SKM-1 (cell line): ENCODE results near the gene BAIAP2L2.
A peak's percentile ranks its signal among the peaks of the same experiment; 100 is the strongest.

ENCODE experiments used
- DNase-seq: peaks from one replicate; lab custom pipeline; 2025; ENCODE audit not compliant: unreplicated experiment; lab: John Stamatoyannopoulos, UW

BAIAP2L2 gene

DNA sequence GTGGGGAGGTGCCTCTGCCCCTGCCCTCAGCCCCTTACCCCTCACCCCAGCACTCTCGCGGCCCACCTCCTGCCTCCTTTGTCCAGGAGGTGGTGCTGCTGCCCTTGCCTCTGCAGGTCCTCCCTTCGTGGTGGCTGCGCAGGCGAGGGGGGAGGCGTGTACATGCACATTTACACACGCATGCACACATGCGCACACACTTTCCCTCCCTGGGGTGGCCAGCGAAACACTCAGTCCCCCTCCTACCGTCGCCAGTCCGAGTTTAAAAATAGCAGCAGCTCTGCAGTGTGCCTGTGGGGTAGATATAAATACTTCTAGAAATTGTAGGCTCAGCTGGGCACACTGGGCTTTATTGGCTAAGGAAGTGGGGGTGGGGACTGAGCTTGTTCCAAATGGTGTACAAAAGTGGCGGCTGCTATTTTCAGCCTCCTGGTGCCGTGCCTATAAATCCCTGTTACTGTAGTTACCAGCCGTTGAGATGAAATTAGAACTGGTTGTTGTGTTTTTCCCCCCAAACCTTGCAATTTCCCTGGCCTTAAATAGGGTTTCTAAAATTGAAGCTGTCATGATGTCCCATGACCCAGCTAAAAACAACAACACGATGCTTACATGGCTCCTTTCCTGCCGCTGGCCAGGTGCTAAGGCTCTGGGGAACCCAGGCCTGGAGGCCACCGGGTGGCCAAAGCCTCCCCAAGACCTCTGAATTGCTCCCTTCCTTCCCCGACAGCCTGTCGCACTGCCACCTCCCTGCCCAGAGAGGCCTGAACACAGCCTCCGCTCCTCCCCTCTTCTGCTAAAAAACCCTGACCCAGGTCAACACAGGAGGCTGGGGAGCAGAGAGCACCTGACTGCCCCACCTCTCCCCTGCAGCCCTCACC, 40.9 kb downstream of the BAIAP2L2 start:
- DNase-seq, result no peak

DNA sequence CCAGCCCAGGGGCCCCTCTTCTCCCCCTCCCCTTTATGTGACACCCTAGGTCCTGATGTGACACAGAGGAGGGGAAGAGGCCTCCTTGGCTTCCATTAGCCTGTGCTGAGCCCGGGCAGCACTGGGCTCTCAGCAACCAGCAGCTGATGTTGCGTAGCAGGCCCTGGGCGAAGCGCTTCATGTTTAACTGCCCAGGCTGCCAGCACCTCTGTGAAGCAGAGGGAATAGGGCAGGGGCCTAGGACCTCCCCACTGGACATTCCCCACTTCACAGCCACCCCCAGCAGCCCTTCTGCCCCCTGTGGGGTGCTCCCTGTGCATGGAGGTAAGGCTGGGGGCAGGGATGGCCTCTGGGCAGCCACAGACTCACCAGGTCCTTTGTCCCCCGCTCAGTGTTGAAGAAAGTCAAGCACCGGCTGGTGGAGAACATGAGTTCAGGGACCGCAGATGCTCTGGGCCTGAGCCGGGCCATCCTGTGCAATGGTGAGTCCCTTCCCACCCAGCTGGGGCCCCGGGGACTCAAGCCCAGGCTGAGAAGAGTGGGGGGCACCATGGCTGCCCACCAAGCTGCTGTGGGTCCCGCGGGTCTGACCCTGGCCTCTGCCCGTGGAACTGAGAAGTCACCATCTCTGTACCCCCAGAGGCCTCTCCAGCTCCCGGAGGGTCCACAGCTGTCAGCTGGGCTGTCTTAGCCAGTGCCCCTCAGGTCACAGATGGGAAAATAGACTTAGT, 41.7 kb downstream of the BAIAP2L2 start:
- DNase-seq, result no peak

DNA sequence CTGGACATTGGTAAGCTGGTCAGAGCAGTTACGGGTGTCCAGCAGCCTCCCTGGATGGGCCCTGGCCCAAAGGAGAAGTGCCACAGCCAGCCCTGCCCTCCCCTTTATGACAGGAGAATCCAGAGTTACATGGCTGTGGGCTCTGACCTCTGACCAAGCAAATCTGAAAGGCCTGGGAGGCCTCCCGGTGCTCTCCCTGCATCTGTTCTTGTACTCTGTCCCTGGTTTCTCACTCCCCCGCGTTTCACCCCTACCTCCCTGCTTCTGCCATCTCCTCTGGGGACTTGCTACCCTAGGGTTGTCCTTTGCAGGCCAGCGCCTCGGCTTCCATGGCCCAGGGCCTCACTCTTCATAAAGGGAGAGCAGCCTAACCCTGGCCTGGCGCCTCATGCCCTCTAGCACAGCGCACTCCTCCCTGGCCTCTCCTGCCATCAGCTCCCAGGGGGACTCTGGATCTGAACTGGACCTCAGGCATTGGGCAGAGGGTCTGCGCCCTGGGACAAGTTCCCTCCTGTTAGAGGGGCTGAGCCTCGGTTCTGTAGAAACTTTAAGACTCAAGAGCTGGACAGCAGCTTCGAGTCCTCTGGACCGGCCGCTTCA, 42.6 kb downstream of the BAIAP2L2 start:
- DNase-seq, result no peak

DNA sequence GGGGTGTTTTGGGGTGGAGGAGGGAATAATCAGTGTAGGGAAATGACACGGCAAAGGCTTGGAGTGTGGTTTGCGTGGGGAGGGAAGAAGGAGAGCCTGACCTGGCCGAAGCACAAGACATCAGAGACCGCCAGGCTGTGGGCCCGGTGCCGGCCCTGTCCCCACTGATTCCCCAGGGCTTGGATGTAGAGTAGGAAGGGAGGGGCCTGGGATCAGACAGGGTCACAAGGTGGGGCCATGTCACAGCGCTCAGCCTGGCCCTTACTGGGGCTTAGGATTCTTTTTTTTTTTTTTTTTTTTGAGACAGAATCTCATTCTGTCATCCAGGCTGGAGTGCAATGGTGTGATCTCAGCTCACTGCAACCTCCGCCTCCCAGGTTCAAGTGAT, 43.5 kb downstream of the BAIAP2L2 start:
- no peak for DNase-seq

DNA sequence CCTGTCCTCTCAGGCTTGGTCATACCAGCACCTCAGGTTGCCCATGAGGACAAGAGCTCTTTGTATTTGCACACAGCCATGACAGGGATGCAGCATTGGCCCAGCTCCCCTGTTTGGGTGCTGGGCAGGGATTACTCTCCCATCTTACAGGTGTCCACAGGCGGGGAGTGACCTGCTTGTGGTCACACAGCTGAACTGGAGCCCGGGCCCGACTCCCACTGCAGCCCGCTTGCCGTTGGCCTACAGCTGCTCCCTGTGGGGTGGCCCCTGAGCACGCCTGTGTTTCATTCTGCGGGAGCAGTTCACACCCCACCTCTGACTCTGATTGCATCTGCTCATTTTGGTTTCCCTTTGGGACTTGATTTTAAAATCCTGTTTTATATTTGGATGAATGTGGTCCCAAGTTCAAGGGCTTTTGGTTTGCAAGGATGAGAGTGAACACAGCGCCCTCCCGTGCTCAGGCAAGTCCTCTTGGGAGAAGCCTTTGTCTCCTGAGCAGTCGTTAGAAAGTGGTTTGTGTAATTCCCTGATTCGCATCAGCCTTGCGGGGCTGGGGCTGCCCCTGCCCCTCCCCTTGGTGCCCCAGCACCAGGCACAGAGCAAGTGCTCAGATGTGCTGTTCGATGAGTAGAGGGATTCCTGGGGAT, 44.0 kb downstream of the BAIAP2L2 start:
- DNase-seq, result no peak

DNA sequence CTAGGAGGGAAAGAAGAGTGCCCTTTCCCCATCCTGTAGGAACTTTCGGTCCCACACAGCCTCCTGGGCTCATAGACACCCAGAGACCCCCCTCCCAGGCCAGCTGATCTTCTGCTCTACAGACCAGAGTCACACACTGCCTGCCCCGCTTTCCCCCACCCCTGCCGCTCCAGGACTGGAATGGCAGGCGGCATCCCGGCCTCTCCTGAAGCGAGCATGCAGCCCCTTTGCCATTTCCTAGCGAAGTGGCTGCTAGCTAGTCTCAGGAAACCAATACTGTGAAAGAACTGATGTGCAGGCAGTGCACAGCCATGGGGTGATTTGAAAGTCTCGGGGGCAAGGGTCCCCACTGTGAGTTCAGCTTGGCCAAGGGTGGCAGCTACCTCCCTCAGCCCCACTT, 44.9 kb downstream of the BAIAP2L2 start:
- no peak for DNase-seq

DNA sequence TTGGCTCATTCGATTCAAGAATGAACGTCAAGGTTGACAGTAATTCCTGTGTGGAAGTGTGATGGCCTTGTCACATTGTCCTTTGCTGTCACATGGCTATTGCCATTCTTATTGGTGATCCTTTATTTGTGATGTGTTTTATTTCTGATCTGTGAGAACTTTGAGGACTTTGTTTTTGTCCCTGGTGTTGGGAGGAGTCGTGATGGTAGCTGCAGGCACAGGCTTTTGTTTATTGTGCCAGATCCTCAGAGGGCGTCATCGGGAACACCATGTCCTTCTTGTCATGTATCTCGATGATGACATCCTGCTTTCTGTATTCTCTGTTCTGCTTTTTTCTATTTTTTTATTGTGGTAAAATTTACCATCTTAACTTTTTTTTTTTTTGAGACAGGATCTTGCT, 47.7 kb downstream of the BAIAP2L2 start:
- DNase-seq, result no peak

DNA sequence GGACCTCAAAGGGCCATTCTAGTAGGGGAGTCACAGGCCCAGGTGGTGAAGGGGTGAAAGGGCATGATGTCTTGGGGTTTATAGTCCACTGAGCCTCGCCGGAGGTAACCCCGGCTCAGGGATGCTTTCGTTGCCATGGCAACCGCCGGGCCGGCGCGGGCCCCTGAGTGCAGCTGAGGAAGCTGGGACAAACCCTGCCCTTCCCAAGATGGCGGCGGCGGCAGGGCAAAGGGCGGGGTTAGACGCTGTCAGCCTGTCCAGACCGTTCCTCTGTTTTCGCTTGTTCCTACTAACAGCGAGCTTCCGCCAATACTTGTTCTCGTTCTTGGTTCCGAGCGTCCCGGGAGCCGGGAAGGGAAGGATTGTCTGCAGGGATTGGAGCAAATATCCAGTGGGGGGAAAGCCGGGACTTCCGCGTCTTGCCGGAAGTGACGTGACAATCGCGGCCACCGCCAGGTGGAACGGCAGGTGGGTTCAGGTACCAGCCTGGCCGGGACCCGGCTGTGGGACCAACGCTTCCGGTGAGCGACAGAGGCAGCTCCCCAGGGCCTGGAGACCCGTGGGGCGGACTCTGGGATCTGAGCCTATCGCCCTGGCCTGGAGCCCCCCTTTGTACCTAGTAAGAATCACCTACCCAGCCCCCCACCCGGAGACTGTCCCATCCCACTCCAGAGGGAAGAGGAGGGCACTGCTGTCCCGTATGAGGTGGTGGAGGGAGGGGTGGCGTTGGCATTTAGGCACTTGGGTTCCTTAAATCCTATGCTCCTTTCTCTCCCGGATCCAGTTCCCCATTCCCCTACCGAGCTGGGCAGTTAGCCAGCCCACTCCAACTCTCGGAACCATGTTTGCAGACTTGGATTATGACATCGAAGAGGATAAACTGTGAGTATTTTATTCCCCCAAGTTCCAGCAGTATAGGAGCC, 53.3 kb downstream of the BAIAP2L2 start, which contains the start of gene PICK1:
TSS of gene PICK1 (plus strand) at position 436 of the 923 bp plus-strand sequence. CDS start at position 842, 406 bp downstream.
- DNase-seq, result no peak

DNA sequence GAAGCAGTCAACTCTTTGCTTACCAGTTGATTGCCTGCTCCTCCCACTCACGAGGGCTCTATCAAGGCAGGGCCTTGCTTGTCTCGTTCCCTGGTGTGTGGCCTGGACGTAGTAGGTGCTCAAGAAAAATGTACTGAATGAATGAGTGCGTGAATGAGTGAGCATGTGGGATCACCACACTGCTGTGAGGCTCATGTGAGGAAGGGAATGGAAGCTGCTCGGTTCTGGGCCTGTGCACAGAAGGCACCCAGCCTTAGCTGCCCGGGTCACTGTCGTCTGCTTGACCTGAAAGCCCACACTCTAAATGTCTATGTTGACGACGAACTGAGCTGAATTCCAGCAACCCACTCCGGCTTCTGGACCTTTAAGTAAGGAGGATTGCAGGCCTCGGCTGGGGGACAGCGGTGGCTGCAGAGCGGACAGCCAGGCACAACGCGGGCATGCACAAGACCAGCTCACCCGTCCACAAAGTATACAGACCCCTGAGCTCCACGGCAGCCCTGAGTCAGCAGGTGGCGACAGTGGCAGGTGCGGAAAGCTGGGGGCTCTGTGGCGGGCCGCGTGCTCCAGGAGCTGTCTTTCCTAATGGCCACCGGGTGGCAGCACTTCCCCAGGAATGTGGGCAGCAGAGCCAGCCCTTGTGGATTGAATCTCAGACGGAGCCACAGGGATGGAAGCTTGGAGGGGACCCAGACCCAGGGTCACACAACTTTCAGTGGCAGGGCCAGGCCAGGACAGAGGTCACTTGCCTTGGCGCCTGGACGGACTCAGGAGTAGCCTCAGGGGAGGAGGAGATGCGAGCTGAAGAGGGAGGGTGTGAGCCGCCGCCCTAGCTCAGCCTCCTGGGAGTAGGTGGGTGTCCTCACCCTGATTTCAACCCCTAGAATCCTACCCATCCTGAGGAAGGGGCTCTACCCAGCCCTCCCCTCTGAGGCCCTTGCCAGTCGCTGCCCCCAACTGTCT, 58.3 kb downstream of the BAIAP2L2 start:
- DNase-seq, result peak; percentile 78

DNA sequence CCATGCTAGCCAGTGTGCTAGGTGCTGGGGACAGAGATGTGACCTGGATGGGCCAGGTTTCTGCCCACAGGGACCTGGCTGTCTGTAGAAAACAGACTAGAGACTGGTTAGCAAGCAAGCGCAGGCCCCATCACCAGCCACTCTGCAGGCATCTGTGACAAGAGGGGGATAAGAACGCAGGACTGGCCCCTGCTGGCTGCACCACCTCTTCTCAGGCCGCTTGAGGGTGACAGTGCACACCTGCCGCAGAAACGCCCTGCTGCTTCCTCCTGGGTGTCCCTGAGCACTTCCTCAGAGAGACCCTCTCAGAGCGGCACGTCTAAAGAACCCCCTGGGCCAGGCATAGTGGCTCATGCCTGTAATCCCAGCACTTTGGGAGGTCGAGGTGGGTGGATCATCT, 59.2 kb downstream of the BAIAP2L2 start:
- no peak for DNase-seq

DNA sequence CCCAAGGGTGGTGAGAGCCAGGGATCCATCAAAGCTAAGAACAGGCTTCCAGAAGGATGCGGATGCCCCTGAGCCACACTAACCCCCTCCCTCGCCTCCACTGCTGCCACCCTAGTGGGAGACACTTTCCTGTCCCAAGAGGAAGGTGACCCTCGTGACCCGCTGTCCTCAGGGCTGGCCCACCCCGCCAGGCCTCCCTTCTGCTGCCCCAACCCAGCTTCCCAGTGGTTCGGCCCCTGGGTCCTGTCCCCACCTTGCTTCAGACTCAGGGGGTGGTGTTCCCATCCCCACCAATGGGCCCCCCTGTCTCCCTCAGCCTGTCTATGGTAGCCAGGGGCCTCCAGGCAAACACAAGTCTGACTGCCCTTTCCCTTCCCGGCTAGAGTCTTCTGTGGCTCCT, 59.8 kb downstream of the BAIAP2L2 start:
- no peak for DNase-seq

DNA sequence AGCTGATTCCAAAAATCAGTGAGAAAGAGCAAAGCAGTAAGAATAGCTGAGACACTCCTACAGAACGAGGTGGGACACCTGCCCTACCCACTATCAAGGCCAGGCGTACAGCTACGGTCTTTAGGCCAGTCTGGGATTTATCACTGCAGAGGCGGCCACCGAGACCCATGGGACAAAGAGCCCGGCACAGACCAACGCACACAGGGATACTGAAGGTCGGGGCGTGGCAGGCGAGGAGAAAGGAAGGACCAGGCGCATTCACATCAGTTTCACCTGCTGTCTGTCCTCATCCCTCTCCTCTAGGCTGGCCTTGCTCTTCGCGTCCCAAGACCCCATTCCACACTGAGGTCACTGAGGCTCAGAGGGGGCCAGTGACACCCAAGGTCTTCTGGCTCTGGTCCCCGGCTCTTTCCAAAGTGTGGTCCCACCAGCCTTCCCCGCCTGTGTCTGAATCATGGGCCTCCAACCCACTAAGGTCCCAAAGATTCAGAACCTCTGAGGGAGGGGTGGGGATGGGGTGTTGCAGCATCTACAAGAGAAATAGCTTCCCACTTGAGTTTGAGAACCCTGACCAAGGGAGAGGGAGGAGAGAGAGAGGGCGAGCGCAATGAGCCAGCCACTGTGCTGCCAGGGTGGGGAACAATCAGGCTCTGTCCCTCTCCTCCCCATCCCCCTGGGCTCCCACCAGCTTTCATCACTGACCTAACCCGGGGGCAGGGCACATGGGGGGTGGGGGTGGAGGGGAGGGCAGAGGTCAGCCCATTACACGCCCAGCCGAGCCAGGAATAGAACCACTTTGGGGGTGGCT, 60.5 kb downstream of the BAIAP2L2 start:
- no peak for DNase-seq

DNA sequence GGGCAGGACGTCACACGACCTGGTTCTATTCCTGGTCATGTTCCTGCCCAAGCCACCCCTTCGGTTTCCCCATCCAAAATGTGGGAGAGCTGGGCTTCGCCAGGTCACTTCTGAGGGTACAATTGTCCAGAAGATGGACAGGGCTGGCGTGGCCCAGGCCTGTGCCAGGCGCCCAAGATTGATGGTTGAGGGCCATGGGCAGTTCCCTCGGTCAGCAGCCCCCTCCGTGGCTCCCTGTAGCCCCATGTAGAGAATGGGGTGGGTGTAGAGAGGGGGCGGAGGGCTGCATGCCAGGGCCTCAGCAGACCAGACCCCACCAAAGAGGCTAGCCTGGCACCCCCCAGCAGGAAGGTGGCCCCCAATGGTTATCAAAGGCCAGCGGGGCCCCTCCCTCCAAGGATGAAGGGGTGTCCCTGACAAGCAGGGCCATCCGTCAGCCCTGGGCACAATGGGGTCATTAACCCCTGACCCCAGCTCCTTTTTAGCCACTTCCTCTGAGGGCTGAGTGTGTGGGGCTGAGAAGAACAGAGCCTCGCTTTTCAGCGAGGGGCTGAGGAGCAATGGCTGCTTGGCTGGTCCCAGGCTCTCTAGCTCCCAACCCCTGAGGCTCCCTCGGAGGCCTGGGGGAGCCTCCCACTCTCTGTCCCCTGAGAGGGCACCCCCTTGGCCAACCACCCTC, 64.3 kb downstream of the BAIAP2L2 start:
- DNase-seq, result no peak

DNA sequence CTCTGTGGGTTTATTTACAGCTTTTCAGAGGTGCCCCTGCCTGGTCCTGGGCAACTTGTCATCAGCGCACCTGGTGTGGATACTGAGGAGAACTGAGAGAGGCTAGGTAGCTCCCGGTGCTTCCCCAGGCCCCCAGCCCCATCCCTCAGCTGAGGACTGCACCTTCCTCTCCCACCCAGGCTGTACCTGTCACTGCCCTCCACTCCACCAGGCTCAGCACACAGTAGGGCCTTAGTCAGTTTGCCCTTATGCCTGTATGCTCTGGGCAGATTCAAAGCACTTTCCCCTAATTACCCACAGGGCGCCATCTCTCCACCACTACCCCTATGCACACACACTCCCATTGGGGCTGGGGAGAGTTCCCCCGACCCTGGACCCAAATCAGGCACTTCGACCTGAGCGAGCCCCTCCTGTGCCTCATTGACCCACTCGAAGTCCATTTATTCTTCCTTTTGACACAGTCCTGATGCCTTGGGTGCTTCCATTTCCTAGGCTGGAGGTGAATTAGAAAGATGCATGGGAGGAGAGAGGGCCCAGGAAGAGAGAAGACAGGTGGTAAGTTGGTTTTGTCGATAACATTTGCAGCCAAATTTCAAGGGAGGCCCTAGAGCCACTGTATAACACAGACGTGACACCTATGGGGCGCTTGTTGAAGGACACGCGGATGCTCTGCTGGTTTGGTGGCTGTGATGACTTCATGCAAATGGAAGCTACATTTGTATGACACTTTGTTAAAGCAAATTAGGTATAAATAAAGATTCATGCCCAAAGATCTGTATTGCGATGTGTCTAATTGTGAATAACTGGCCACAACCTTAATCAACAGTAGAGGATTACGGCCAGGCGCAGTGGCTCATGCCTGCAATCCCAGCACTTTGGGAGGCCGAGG, 67.1 kb downstream of the BAIAP2L2 start:
- DNase-seq, result no peak

DNA sequence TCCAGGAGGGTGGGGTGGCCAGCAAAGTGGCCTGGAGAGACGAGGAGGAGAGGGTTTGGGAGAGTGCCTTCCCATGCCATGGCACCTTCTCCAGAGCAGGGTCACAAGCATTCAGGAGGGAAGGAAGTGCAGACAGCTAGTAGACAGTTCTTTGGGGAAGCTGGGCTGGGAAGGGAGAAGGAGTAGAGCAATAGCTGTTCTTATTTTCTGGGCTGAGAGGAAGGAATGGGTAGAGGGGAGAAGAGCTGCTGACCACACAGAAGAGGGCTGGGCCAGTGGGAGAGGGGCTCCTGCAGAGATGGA, 68.0 kb downstream of the BAIAP2L2 start:
- DNase-seq, result no peak

DNA sequence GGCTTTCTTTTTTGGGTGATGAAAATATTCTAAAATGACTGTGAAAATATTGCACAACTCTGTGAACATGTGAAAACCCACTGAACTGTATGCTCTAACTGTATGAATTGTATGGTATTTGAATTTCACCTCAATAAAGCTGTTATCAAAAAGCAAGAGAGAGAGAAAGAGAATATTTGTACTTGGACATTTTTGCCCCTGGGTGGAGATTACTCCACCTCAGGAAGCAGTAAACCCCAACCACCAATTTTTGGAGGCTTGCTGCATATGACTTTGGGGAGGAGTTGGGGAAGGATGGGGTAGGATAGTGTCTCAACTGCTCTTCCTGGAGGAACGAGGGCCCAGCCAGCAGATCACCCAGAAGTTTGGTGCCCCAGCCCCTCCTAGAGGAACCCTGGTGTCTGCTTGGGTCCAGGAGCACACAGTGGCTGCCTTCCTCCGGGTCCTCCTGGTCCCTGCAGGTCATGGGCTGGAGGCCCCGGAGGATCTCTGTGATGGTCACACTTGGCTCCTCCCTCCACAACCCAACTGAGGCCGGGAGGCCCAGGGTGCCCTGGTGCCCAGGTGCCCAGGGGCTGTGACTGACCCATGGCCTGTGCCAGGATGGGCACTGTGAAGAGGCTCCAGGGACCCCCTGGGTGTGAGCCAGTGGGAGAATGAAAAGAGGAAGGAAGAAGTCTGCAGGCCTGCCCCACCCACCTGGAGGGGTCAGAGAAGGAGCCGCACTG, 68.6 kb downstream of the BAIAP2L2 start:
- DNase-seq, result no peak
